HUES48 (cell line): ENCODE data around the gene SKIL.
A peak's percentile ranks its signal among the peaks of the same experiment; 100 is the strongest.

ENCODE experiments used
- H3K27ac ChIP-seq: one replicate; pipeline ENCODE4 v1.7.0; 2013; ENCODE audit warnings: low read depth, low read length, inconsistent platforms
- H3K27me3 ChIP-seq: 2 replicates; pipeline ENCODE4 v1.6.1; 2013; ENCODE audit warnings: mild to moderate bottlenecking, low read length; ENCODE audit not compliant: control insufficient read depth, insufficient read depth
- H3K36me3 ChIP-seq: 2 replicates; pipeline ENCODE4 v1.6.1; 2013; ENCODE audit warnings: low read length; ENCODE audit not compliant: control insufficient read depth, insufficient read depth
- H3K4me1 ChIP-seq: 2 replicates; pipeline ENCODE4 v1.6.1; 2013; ENCODE audit warnings: mild to moderate bottlenecking, low read length; ENCODE audit not compliant: control insufficient read depth, insufficient read depth
- H3K4me3 ChIP-seq: 2 replicates; pipeline ENCODE4 v1.5.1; 2013; ENCODE audit warnings: mild to moderate bottlenecking, low read depth, low read length
- H3K9ac ChIP-seq: 2 replicates; pipeline ENCODE4 v1.6.1; 2013; ENCODE audit warnings: mild to moderate bottlenecking, low read depth, low read length, moderate library complexity
- H3K9me3 ChIP-seq: 2 replicates; pipeline ENCODE4 v1.6.1; 2013; ENCODE audit warnings: low read length; ENCODE audit not compliant: control insufficient read depth, insufficient read depth

The SKIL gene

GRCh38 chr3:170424879-170425278, 67.4 kb downstream of the SKIL start:
- Histone ChIP-seq H3K9me3 (no peaks in the 10 kb centered on the region), H3K36me3 (no peaks in the 10 kb centered on the region), H3K4me3 (no peak overlapping the region), H3K9ac (no peak overlapping the region), H3K4me1 (peaks cover 9% of the 10 kb centered on the region), H3K27ac (no peak overlapping the region), H3K27me3 (peaks cover 15% of the 10 kb centered on the region)

DNA sequence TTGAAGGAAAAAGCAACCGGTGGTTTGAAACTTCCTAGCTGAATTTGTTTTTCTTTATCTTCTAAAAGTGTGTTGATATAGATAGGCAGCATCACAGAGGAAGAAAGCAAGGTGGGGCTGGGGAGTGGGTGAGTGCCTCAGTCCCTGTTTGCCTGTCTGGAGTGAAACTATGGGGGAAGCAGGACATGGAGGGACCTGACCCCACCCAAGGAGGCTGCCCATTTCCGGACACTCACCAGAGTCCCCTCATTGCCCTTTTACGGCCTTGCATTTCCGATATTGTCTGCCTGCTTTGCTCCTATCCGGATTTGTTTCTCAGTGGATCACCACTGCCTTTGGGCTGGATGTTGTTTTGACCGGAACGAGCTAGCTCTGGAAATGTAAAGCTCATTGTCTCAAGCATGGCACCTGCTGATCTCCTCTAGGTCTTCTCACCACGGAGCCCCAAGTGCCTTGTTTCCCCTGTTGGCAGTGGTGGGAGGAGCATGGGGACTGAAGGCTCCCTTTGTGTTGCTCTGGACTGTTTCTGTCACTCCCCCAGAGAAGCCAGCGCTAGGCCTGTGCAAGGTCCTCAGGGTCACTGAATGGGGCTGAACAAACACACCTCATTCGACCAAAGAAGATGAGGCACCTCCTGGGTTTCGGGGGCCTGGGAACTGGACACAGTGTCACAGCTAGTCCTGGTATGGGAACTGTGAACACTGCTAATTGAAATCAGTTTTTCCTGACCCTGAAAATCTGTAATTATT, 68.2 kb downstream of the SKIL start:
- H3K4me1 ChIP-seq: peaks cover 2% of the 10 kb centered on the region
- peaks cover 7% of the 10 kb centered on the region for H3K27me3 ChIP-seq
- H3K36me3 ChIP-seq: no peaks in the 10 kb centered on the region
- H3K27ac ChIP-seq: peak overlapping the region; percentile 78
- H3K9me3 ChIP-seq: no peaks in the 10 kb centered on the region
- H3K4me3 ChIP-seq: no peak overlapping the region
- no peak overlapping the region for H3K9ac ChIP-seq

- Histone ChIP-seq H3K9ac (no peak overlapping the region), H3K36me3 (no peaks in the 10 kb centered on the region), H3K9me3 (no peaks in the 10 kb centered on the region), H3K4me3 (no peak overlapping the region), H3K27me3 (peaks cover 2% of the 10 kb centered on the region), H3K27ac (peak overlapping the region; percentile 78), H3K4me1 (no peaks in the 10 kb centered on the region; the same call in 1 of the 2 replicates)
These were observed 68.8 kb downstream of the SKIL start for GRCh38 chr3:170426240-170426797.

DNA sequence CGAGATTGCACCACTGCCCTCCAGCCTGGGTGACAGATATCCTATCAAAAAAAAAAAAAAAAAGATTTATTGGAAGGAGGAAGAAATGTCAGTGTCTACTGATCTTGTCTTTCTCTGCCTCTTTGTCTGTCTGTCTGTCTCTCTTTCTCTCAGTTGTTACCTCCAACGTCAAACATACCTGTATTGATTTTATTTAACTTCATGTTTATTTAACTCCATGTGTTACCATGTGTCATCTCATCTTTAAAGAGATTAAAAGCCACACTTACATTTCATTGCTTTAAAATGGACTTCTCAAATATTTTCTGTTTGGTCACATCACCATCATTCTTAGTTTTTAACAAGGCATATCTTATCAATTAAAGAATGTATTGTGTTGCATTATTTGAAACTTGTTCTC, 70.6 kb downstream of the SKIL start:
- Histone ChIP-seq H3K9ac (no peak overlapping the region), H3K4me3 (no peak overlapping the region), H3K4me1 (no peaks in the 10 kb centered on the region; the same call in 1 of the 2 replicates), H3K27ac (no peak overlapping the region), H3K9me3 (no peaks in the 10 kb centered on the region), H3K36me3 (no peaks in the 10 kb centered on the region), H3K27me3 (no peaks in the 10 kb centered on the region)

DNA sequence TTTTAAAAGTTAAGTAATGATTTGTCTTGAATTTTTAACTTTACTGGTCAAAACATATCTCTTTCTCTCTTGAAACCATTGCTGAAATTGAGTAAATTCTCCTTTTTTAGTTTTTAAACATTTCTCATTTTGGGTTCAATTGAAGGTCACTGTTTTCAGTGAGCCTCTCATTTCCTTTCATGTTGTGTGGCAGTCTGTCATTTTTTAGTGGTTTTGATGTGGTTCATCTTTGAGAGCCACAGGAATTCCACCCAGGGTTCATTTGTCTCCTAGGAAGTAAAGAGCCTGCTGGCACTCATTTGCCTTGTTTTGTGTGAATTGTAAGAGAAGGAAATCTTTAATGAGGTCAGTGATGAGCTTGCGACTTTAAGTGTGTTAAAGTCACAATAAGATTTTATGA, 71.5 kb downstream of the SKIL start:
- H3K4me1 ChIP-seq: no peaks in the 10 kb centered on the region; the same call in 1 of the 2 replicates

GRCh38 chr3:170431054-170431453, 73.5 kb downstream of the SKIL start:
- H3K27me3 ChIP-seq: no peaks in the 10 kb centered on the region
- H3K9me3 ChIP-seq: no peaks in the 10 kb centered on the region

More for the DNA sequence above, 71.5 kb downstream of the SKIL start:
- H3K36me3 ChIP-seq: no peaks in the 10 kb centered on the region
- H3K27ac ChIP-seq: no peak overlapping the region
- no peak overlapping the region for H3K4me3 ChIP-seq
- no peak overlapping the region for H3K9ac ChIP-seq
- no peaks in the 10 kb centered on the region for H3K27me3 ChIP-seq
- no peaks in the 10 kb centered on the region for H3K9me3 ChIP-seq

DNA sequence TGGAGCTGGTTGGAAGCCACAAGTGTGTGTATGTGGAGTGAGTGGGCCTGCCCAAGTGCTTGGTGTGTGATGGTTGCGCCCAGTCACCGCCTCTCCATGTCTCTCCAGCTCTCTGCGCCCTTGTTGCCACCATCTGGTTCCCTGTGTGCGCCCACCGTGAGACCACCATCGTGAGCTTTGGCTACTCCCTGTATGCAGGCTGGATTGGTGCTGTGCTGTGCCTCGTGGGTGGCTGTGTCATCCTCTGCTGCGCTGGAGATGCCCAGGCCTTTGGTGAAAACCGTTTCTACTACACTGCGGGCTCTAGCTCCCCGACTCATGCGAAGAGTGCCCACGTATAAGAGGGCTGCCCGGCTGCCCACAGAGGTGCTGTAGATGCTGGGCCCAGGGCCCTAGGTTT, 74.9 kb downstream of the SKIL start:
- Histone ChIP-seq H3K27ac (no peak overlapping the region), H3K4me3 (no peak overlapping the region), H3K36me3 (no peaks in the 10 kb centered on the region), H3K9me3 (no peaks in the 10 kb centered on the region), H3K9ac (no peak overlapping the region), H3K4me1 (no peaks in the 10 kb centered on the region), H3K27me3 (no peaks in the 10 kb centered on the region)

More at GRCh38 chr3:170431054-170431453, 73.5 kb downstream of the SKIL start:
- Histone ChIP-seq H3K9ac (no peak overlapping the region), H3K36me3 (no peaks in the 10 kb centered on the region), H3K4me3 (no peak overlapping the region), H3K4me1 (no peaks in the 10 kb centered on the region; the same call in 1 of the 2 replicates), H3K27ac (no peak overlapping the region)

- no peaks in the 10 kb centered on the region for H3K36me3 ChIP-seq
- H3K27ac ChIP-seq: no peak overlapping the region
- H3K27me3 ChIP-seq: no peaks in the 10 kb centered on the region
- H3K4me3 ChIP-seq: no peak overlapping the region
- peaks cover 6% of the 10 kb centered on the region for H3K4me1 ChIP-seq
- H3K9me3 ChIP-seq: no peaks in the 10 kb centered on the region
- H3K9ac ChIP-seq: no peak overlapping the region
These were observed 79.2 kb downstream of the SKIL start for GRCh38 chr3:170436697-170437096.

DNA sequence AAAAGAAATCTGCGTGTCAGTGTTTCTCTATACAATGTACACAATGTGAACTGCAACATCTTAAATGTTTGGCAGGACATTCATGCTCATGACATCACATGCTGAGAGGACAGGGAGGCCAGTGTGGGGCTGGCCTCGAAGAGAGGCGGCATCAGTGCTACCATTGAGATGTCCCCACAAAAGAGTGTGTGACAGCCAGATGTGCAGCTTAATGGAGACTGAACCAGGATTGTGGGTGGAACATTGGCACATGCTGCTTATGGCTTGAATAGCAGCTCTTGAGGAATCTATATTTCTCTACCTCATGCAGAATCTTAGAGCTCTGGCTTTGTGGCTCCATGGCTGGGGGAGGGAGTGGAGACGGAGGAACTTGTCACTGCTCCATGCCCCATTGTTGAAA, 79.7 kb downstream of the SKIL start:
- H3K27me3 ChIP-seq: no peaks in the 10 kb centered on the region
- H3K9me3 ChIP-seq: no peaks in the 10 kb centered on the region
- no peak overlapping the region for H3K27ac ChIP-seq
- H3K9ac ChIP-seq: no peak overlapping the region
- no peak overlapping the region for H3K4me3 ChIP-seq
- no peaks in the 10 kb centered on the region for H3K36me3 ChIP-seq
- peaks cover 6% of the 10 kb centered on the region for H3K4me1 ChIP-seq

GRCh38 chr3:170437696-170438407, 80.3 kb downstream of the SKIL start:
- H3K36me3 ChIP-seq: no peaks in the 10 kb centered on the region
- H3K9ac ChIP-seq: no peak overlapping the region

DNA sequence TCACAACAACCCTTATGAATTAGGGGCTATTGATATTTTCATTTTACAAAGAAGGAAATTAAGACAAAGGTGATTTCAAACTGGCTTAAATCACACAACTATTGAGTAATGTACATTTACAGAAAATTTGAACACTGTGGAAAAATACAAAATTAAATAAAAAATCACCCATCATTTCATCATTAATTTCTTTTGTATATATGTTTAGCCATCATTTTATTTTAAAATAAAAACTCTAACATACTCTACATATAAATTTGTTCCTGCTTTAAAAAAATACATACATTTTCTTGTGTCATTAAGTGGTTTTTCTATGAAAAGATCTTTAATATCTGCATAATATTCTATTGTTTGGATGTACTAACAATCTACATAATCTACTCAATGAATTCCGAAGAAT, 81.3 kb downstream of the SKIL start:
- no peak overlapping the region for H3K9ac ChIP-seq
- no peaks in the 10 kb centered on the region for H3K9me3 ChIP-seq
- no peaks in the 10 kb centered on the region for H3K27me3 ChIP-seq
- no peak overlapping the region for H3K4me3 ChIP-seq
- H3K27ac ChIP-seq: no peak overlapping the region
- no peaks in the 10 kb centered on the region for H3K36me3 ChIP-seq
- H3K4me1 ChIP-seq: peaks cover 6% of the 10 kb centered on the region

More at GRCh38 chr3:170437696-170438407, 80.3 kb downstream of the SKIL start:
- Histone ChIP-seq H3K4me3 (no peak overlapping the region), H3K27ac (peak overlapping the region; percentile 5), H3K27me3 (no peaks in the 10 kb centered on the region), H3K9me3 (no peaks in the 10 kb centered on the region), H3K4me1 (peaks cover 6% of the 10 kb centered on the region)
